ENCODE results near the gene CNTNAP2. TPM values are rescaled to one million over a fixed set of nuclear protein-coding genes. Genes with fewer than 3 reads are reported as not detected.

CNTNAP2 gene
- total RNA-seq, 1 donor from 2014 or later: 2.2 TPM

DNA sequence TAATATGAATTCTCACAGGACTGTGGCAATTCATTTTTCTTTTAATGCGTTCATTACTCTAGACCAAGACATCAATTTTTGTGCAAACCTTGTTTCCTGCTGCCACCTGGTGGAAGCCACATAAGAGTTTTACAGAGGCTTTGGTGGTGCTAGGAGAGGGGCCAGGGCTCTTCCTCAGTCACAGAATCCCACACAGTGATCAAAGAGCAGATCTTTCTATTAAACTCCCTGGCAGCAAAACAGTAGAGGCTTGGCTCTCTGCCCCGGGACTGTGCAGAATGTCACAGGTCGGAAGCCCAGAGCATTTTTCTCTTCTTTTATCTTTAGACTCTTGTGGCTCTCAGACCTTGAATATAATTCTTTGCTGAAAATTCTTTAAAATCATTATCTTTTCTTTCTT, 1967.5 kb downstream of the CNTNAP2 start:
- Histone ChIP-seq H3K4me3 (no peak overlapping the region), H3K36me3 (no peaks in the 10 kb centered on the region), H3K4me1 (no peaks in the 10 kb centered on the region), H3K27ac (no peak overlapping the region), H3K9me3 (no peaks in the 10 kb centered on the region), H3K27me3 (no peaks in the 10 kb centered on the region)
- intact Hi-C loops (cut with DNase I): no loop called here
- no peak for TF ChIP-seq POLR2AphosphoS5 (IDR thresholded peaks at IDR 0.05; ENCODE audit: insufficient read depth in 1 of 2, low read depth in 1 of 2)
- TF ChIP-seq, protein P1, sequence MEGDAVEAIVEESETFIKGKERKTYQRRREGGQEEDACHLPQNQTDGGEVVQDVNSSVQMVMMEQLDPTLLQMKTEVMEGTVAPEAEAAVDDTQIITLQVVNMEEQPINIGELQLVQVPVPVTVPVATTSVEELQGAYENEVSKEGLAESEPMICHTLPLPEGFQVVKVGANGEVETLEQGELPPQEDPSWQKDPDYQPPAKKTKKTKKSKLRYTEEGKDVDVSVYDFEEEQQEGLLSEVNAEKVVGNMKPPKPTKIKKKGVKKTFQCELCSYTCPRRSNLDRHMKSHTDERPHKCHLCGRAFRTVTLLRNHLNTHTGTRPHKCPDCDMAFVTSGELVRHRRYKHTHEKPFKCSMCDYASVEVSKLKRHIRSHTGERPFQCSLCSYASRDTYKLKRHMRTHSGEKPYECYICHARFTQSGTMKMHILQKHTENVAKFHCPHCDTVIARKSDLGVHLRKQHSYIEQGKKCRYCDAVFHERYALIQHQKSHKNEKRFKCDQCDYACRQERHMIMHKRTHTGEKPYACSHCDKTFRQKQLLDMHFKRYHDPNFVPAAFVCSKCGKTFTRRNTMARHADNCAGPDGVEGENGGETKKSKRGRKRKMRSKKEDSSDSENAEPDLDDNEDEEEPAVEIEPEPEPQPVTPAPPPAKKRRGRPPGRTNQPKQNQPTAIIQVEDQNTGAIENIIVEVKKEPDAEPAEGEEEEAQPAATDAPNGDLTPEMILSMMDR (IDR thresholded peaks at IDR 0.05): peak in 2 of 3 experiments; percentile 10 to 59
- no peak for TF ChIP-seq POLR2A (IDR thresholded peaks at IDR 0.05)
- DNase-seq (ENCODE audit: extremely low spot score in 2 of 2): no peak

DNA sequence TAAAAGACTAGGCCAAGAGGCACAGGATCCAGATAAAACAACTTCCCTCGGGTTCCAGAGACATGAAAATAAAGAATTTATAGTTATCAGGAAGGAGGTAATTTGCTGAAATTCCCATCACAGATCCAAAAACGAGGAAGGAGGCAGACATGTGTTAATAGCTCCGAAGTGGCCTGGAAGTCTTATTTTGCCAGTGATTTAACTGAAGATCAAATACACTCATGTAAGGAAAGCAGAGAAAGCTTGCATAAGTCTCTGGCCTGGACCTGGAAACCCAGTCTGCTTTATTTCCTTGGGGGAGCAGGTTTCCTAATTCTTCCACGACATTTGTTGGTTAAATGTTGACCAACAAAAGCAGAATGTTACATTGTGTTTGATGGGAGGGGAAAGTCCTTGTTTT, 1975.3 kb downstream of the CNTNAP2 start:
- intact Hi-C loops (cut with DNase I): no loop called here
- Histone ChIP-seq H3K36me3 (no peaks in the 10 kb centered on the region), H3K4me3 (no peak overlapping the region), H3K27ac (no peak overlapping the region), H3K27me3 (no peaks in the 10 kb centered on the region), H3K4me1 (no peaks in the 10 kb centered on the region), H3K9me3 (no peaks in the 10 kb centered on the region)
- TF ChIP-seq, protein P1 (IDR thresholded peaks at IDR 0.05): no peak
- no peak for TF ChIP-seq POLR2A (IDR thresholded peaks at IDR 0.05)
- TF ChIP-seq POLR2AphosphoS5 (IDR thresholded peaks at IDR 0.05; ENCODE audit: insufficient read depth in 1 of 2, low read depth in 1 of 2): no peak
- no peak for DNase-seq (ENCODE audit: extremely low spot score in 2 of 2)

DNA sequence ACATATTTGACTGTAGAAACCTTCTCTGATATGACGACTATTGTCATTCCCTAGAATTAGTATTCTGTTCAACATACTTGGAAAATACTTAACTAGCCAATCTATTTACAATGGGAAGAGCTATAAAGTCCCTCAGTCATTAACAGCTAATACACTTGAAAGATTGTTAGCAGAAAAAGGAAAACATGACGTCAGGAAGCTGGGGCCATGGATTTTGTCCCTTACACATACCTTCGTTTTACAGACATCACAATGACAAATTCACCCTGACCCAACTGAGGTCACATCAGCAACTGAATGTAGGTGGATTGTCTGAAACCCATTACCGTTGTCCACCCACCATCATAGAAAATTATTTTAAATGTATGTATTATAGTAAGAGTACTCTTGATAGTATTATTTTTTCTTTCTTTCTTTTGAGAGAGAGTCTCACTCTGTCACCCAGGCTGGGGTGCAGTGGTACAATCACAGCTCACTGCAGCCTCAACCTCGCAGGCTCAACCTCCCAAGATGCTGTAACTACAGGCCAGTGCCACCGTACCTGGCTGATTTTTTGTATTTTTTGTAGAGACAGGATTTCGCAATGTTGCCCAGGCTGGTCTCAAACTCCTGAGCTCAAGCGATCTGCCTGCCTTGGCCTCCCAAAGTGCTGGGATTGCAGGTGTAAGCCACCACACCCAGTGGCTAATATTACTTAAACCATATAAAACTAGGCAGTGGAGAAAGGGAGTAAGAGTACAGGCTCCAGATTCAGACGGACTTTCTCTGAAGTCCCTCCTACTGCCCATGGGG, 1977.0 kb downstream of the CNTNAP2 start:
- Histone ChIP-seq H3K4me3 (no peak overlapping the region), H3K27ac (no peak overlapping the region), H3K36me3 (no peaks in the 10 kb centered on the region), H3K9me3 (no peaks in the 10 kb centered on the region), H3K4me1 (no peaks in the 10 kb centered on the region), H3K27me3 (no peaks in the 10 kb centered on the region)
- TF ChIP-seq POLR2A (IDR thresholded peaks at IDR 0.05): no peak
- TF ChIP-seq, protein P1 (IDR thresholded peaks at IDR 0.05): no peak
- no peak for TF ChIP-seq POLR2AphosphoS5 (IDR thresholded peaks at IDR 0.05; ENCODE audit: insufficient read depth in 1 of 2, low read depth in 1 of 2)
- no peak for DNase-seq (ENCODE audit: extremely low spot score in 2 of 2)
- intact Hi-C loops (cut with DNase I): no loop called here

DNA sequence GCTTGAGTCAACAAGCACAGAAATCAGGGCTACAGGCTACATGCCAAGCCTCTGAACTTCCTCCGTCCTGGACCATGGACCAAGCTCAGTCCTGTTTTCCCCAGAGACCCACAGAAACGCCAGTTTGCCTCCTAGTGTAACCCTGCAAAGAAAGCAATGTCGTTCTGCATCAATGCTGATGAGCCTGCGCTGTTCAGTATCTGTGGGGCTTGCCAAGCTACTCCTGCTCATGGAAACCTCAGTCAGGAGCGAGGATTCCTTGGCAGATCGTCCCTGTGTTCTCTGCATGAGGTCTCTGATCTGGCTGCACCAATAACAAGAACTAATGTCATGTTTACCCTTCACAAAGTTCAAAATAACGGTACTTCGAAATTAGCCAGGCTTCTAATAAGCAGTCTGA, 1978.5 kb downstream of the CNTNAP2 start:
- intact Hi-C loops (cut with DNase I): no loop called here
- no peak for DNase-seq (ENCODE audit: extremely low spot score in 2 of 2)
- no peak overlapping the region for H3K27ac ChIP-seq
- H3K9me3 ChIP-seq: no peaks in the 10 kb centered on the region
- no peaks in the 10 kb centered on the region for H3K27me3 ChIP-seq
- no peaks in the 10 kb centered on the region for H3K4me1 ChIP-seq
- TF ChIP-seq POLR2AphosphoS5 (IDR thresholded peaks at IDR 0.05; ENCODE audit: insufficient read depth in 1 of 2, low read depth in 1 of 2) (no peak), POLR2A (IDR thresholded peaks at IDR 0.05) (no peak)
- TF ChIP-seq, protein P1 (IDR thresholded peaks at IDR 0.05): no peak
- H3K4me3 ChIP-seq: no peak overlapping the region
- H3K36me3 ChIP-seq: no peaks in the 10 kb centered on the region

DNA sequence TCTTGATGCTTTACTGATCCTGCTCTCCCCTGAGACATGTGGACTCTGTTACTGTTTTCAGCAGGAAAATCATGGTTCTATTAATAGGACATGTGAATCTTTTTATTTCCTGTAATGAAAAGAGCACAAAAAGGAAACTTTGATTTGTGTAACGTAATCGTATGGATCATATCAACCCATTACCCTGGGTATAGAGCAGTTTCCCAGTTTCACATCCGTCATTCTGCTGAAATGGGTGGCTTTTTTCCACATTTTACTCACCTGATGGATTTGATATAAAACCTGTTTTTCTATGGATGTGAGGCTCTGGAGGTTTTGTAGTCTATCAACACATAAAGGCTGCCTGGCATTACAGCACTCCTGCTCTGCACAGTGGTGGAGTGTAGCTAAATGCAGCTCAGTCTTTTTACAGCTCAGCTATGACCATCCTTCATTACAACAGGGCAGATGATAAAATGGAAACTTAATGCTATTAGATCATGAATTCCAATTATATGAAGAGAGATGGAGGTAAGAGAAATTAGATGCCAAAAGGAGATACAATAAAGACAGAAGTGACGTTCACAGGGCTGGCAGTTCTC, 1987.6 kb downstream of the CNTNAP2 start:
- Histone ChIP-seq H3K9me3 (no peaks in the 10 kb centered on the region), H3K27ac (no peak overlapping the region), H3K36me3 (no peaks in the 10 kb centered on the region), H3K4me1 (no peaks in the 10 kb centered on the region), H3K4me3 (no peak overlapping the region), H3K27me3 (no peaks in the 10 kb centered on the region)
- TF ChIP-seq POLR2A (IDR thresholded peaks at IDR 0.05) (no peak), POLR2AphosphoS5 (IDR thresholded peaks at IDR 0.05; ENCODE audit: insufficient read depth in 1 of 2, low read depth in 1 of 2) (no peak)
- TF ChIP-seq, protein P1 (IDR thresholded peaks at IDR 0.05): no peak
- no peak for DNase-seq (ENCODE audit: extremely low spot score in 2 of 2)
- intact Hi-C loops (cut with DNase I): no loop called here
